GM18868 (cell line): ENCODE results near the gene TTYH2.
A peak's percentile ranks its signal among the peaks of the same experiment; 100 is the strongest.
"Not testable (repeated sequence)": the region's sequence is repeated elsewhere in the genome, so short reads cannot be mapped to it uniquely, and the experiment has no call there.

Source experiments
- ATAC-seq: cut with Tn5 transposase; IDR thresholded peaks from one replicate; pipeline ENCODE4 v1.9.1; 2021; ENCODE audit warnings: mild to moderate bottlenecking, moderate library complexity; ENCODE audit not compliant: unreplicated experiment

TTYH2 gene

GRCh38 chr17:74212913-74213791 lies at the start of gene TTYH2:
Gene TTYH2, plus strand, starts transcription at chr17:74213571. Its CDS starts 17 bp downstream, at chr17:74213588.
- peak; percentile 55 for ATAC-seq

DNA sequence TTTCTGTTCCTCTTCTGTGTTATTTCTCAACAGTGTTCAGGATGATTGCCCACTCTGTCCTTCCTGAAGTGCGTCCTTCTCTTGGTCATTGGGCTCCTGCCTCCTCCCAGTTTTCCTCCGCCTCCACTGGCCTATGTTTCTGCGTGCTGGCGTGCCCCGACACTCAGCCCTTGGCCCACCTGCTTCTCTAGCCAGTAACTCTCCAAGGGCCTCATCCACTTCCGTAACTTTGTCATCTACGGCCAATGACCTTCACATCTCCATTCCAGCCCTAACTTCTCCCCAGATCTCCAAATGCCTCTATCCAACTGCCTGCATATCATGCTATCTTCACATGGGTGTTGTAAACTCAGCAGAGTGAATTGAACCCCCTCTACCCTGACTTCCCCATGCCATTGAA lies 49.5 kb upstream of the TTYH2 start:
- ATAC-seq = no peak

- ATAC-seq = no peak
Measured at GRCh38 chr17:74164446-74165045, 48.8 kb upstream of the TTYH2 start.

GRCh38 chr17:74165797-74166365 lies 47.5 kb upstream of the TTYH2 start:
- ATAC-seq = no peak

DNA sequence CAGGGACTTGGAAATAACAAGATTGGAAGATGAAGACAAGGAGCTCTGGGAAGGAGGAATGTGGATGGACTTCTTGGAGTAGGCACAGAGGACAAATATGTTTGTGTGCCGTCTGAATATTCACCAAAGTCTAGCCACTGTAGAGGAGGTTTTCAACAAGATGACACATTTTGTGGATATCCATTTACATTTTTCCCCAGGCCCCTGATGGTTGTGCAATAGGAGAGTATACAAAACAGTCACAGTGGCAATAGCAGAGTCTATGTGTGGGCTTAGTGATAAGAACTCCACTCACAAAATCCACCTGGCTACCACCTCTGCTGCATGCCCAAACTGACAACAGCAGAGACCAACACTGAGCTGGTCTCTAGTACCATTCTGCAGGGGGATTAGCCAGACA lies 42.4 kb upstream of the TTYH2 start:
- no peak for ATAC-seq

- no peak for ATAC-seq
Measured at GRCh38 chr17:74172700-74173099, 40.7 kb upstream of the TTYH2 start.

GRCh38 chr17:74176546-74177001 lies 36.8 kb upstream of the TTYH2 start:
- no peak for ATAC-seq

DNA sequence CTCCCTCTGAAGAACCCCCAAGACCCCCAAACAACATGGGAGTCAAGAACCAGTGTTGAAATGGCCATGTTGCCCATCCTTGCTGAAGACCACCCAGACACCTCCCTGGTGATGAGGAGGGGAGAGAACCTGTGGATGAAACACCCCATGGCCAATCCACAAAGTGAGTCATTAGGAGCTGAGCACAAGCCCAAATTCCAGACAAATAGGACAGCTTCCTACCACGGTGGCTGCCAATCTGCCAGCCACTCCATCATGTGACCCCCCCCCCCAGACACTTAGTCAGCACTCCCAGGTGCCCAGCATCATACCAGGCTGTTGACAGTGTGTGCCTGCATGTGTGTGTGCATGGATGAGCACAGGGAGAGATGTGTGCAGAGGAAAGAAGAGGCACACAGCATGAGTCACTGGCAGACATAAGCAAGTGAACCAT lies 36.3 kb upstream of the TTYH2 start:
- no peak for ATAC-seq

- no peak for ATAC-seq
Measured at GRCh38 chr17:74179576-74179975, 33.8 kb upstream of the TTYH2 start.

GRCh38 chr17:74180336-74180735 lies 33.0 kb upstream of the TTYH2 start:
- ATAC-seq = no peak

- no peak for ATAC-seq
Measured at GRCh38 chr17:74181341-74181740, 32.0 kb upstream of the TTYH2 start.

- ATAC-seq = no peak
Measured at GRCh38 chr17:74182041-74182723, 31.2 kb upstream of the TTYH2 start.

GRCh38 chr17:74183411-74183810 lies 30.0 kb upstream of the TTYH2 start:
- no peak for ATAC-seq

GRCh38 chr17:74185571-74186185 lies 27.7 kb upstream of the TTYH2 start:
- ATAC-seq = no peak

GRCh38 chr17:74186498-74186897 lies 26.9 kb upstream of the TTYH2 start:
- no peak for ATAC-seq

DNA sequence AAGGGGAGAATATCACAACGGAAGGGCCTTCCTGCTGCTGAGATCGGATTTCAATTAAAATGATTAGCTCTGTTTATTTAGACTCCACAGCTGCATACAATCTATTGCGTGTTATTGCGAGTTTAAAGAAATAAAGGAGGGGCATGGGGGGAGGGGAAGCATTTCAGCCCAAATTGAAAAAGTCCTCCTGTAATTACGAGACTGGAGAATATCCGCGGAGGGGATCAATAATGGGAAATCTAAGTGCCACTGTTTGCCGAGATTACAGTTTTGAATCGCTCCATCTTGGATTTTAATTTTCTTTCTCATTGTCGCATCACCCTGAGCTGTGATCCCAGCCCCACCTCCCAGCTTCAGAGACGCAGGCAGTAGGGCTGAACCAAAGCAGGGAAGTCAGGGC lies 25.6 kb upstream of the TTYH2 start:
- no peak for ATAC-seq

DNA sequence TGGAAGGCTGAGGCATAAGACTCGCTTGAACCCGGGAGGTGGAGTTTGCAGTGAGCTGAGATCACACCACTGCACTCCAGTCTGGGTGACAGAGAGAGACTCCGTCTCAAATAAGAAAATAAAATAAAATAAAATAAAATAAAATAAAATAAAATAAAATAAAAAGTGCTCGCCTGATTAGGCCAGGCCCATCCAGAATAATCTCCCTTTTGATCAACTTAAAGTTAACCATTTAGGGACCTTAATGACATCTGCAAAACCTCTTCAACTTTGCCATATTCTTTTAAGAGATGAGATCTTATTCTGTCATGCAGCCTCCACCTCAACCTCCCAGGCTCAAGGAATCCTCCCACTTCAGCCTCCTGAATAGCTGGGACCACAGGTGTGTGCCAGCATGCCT lies 24.7 kb upstream of the TTYH2 start:
- not testable (repeated sequence) for ATAC-seq

DNA sequence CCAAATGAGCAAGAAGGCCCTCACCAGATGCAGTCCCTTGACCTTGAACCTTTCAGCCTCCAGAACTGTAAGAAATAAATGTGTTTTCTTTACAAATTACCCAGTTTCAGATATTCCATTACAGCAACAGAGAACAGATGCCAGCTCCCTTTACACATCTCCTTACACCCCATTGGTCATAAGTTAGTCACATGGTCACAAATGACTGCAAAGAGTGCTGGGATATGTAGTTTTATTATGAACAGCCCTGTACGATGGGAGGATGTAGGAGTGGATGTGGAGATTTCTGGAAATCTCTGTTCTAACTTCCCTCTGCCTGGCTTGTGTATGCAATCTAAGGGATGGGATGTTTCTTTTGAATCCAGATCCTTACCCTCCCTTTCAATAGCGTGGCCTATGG lies 23.2 kb upstream of the TTYH2 start:
- peak; percentile 59 for ATAC-seq

DNA sequence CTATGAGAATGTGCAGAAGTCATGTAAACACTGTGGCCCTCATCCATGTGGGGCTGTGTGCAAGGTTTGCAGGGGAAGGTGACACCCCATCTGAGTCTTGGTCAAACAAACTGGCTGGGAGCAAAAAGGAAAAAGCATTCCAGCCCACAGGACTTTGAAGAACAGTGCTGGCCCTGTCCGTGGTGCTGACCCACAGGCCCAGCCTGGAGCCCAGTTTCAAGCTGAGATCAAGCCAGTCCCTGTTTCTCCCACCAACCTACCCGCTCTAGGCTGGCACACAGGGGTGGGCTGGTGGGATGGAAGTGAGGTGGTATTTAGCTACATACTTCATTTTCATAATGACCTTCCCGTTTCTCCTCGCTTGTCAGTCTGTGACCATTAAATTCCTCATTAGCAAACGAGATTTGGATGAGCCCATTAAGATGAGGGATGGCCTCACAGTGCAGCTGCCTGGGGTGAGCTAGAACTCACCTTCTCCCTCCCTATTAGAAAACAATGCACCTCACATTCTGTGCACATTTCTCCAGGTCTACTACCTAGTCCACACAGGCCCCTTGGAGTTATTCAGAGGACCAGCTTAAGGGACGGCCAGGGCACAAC lies 22.5 kb upstream of the TTYH2 start:
- no peak for ATAC-seq

- ATAC-seq = no peak
Measured at GRCh38 chr17:74192950-74193781, 20.2 kb upstream of the TTYH2 start.
